Tibial artery (tissue), 4 donors: Measurements from ENCODE around the gene MPO.

Experiments used
- DNase-seq, 2 donors: peaks; one replicate each; pipeline ENCODE4 v3.0.0-alpha.2; 2019
- H3K27ac ChIP-seq, 2 donors: fragments of 200-600 bp; sonication (generic) in 1 of 2; 1 replicate in 1 of 2; 2 replicates in 1 of 2; pipeline ENCODE4 v1.5.1; 2018 to 2019; ENCODE audit warnings: mild to moderate bottlenecking in 1 of 2
- H3K27me3 ChIP-seq, 2 donors: fragments of 200-600 bp; sonication (generic) in 1 of 2; one replicate each; pipeline versions ENCODE4 v1.5.1 to v1.6.0; 2016 to 2019
- H3K36me3 ChIP-seq, 3 donors: fragments of 200-600 bp; sonication (generic) in 2 of 3; one replicate each; pipeline ENCODE4 v1.5.1; 2016 to 2019; ENCODE audit warnings: mild to moderate bottlenecking in 2 of 3
- H3K4me1 ChIP-seq, 4 donors: fragments of 200-600 bp; sonication (generic) in 2 of 4; 1 replicate in 3 of 4; 2 replicates in 1 of 4; pipeline ENCODE4 v1.5.1; 2016 to 2019
- H3K4me3 ChIP-seq, 2 donors: fragments of 200-600 bp; sonication (generic) in 1 of 2; 1 replicate in 1 of 2; 2 replicates in 1 of 2; pipeline ENCODE4 v1.5.1; 2018 to 2019; ENCODE audit warnings: mild to moderate bottlenecking in 2 of 2
- H3K9me3 ChIP-seq, 3 donors: fragments of 200-600 bp; sonication (generic) in 1 of 3; one replicate each; pipeline ENCODE4 v1.5.1; 2016 to 2019
- CTCF ChIP-seq, 2 experiments: fragments of 200-600 bp in 1 of 2; fragments of 450-650 bp in 1 of 2; IDR thresholded peaks; one replicate each; pipeline ENCODE4 v1.5.1; 2017 to 2019; ENCODE audit warnings: antibody characterized with exemption in 2 of 2, mild to moderate bottlenecking in 1 of 2, moderate library complexity in 1 of 2
- intact Hi-C: fragments of 100-400 bp; cut with DNase I; formaldehyde crosslinking; loops from one replicate; pipeline ENCODE4 v1.15.0; 2023; ENCODE audit warnings: low total_unique reads

MPO gene

GRCh38 chr17:58312829-58313228 is 32.1 kb upstream of the MPO start:
- Histone ChIP-seq H3K4me1 (no peaks in the 10 kb centered on the region), H3K27me3 (no peaks in the 10 kb centered on the region), H3K36me3 (peaks cover 0 to 63% (median 0%) of the 10 kb centered on the region in 3 donors), H3K27ac (no peak overlapping the region), H3K4me3 (no peak overlapping the region), H3K9me3 (no peaks in the 10 kb centered on the region)
- TF ChIP-seq CTCF (IDR thresholded peaks at IDR 0.05), result no peak
- no peak for DNase-seq
- intact Hi-C loops, result no loop called here

- intact Hi-C loops, result no loop called here
- peak; percentile 8 to 59 for DNase-seq
These were observed 31.4 kb upstream of the MPO start for GRCh38 chr17:58312021-58312630.

GRCh38 chr17:58311429-58311894 is 30.7 kb upstream of the MPO start:
- peak in 1 of 2 donors; percentile 1 for DNase-seq
- intact Hi-C loops, result no loop called here
- Histone ChIP-seq H3K9me3 (no peaks in the 10 kb centered on the region), H3K27ac (no peak overlapping the region), H3K4me3 (no peak overlapping the region), H3K4me1 (no peaks in the 10 kb centered on the region), H3K36me3 (peaks cover 0 to 73% (median 4%) of the 10 kb centered on the region in 3 donors), H3K27me3 (no peaks in the 10 kb centered on the region)
- TF ChIP-seq CTCF (IDR thresholded peaks at IDR 0.05), result no peak

More at GRCh38 chr17:58312021-58312630, 31.4 kb upstream of the MPO start:
- Histone ChIP-seq H3K27me3 (no peaks in the 10 kb centered on the region), H3K4me1 (no peaks in the 10 kb centered on the region), H3K27ac (no peak overlapping the region), H3K9me3 (no peaks in the 10 kb centered on the region), H3K36me3 (peaks cover 0 to 70% (median 4%) of the 10 kb centered on the region in 3 donors), H3K4me3 (no peak overlapping the region)
- TF ChIP-seq CTCF (IDR thresholded peaks at IDR 0.05), result no peak

- H3K27ac ChIP-seq, result no peak overlapping the region
- no peaks in the 10 kb centered on the region for H3K4me1 ChIP-seq
- no peak for TF ChIP-seq CTCF (IDR thresholded peaks at IDR 0.05)
- H3K9me3 ChIP-seq, result no peaks in the 10 kb centered on the region
- H3K4me3 ChIP-seq, result no peak overlapping the region
- peaks cover 0 to 67% (median 4%) of the 10 kb centered on the region in 3 donors for H3K36me3 ChIP-seq
- no peaks in the 10 kb centered on the region for H3K27me3 ChIP-seq
- DNase-seq, result peak; percentile 9 to 60
- intact Hi-C loops, result no loop called here
These were observed 30.0 kb upstream of the MPO start for GRCh38 chr17:58310511-58311428.

- Histone ChIP-seq H3K27ac (no peak overlapping the region), H3K4me1 (no peaks in the 10 kb centered on the region), H3K9me3 (no peaks in the 10 kb centered on the region), H3K4me3 (no peak overlapping the region), H3K36me3 (peaks cover 0 to 65% (median 4%) of the 10 kb centered on the region in 3 donors), H3K27me3 (no peaks in the 10 kb centered on the region)
- intact Hi-C loops, result no loop called here
- no peak for DNase-seq
- no peak for TF ChIP-seq CTCF (IDR thresholded peaks at IDR 0.05)
These were observed 29.2 kb upstream of the MPO start for GRCh38 chr17:58309918-58310259.
